ENCODE data around the gene TRMO. TPM values are rescaled to one million over a fixed set of nuclear protein-coding genes. Genes with fewer than 3 reads are reported as not detected.

The TRMO gene
- total and polyA plus RNA-seq, 5 experiments from 2014 or later: 11.7 to 51.5 (median 18.0) TPM

DNA sequence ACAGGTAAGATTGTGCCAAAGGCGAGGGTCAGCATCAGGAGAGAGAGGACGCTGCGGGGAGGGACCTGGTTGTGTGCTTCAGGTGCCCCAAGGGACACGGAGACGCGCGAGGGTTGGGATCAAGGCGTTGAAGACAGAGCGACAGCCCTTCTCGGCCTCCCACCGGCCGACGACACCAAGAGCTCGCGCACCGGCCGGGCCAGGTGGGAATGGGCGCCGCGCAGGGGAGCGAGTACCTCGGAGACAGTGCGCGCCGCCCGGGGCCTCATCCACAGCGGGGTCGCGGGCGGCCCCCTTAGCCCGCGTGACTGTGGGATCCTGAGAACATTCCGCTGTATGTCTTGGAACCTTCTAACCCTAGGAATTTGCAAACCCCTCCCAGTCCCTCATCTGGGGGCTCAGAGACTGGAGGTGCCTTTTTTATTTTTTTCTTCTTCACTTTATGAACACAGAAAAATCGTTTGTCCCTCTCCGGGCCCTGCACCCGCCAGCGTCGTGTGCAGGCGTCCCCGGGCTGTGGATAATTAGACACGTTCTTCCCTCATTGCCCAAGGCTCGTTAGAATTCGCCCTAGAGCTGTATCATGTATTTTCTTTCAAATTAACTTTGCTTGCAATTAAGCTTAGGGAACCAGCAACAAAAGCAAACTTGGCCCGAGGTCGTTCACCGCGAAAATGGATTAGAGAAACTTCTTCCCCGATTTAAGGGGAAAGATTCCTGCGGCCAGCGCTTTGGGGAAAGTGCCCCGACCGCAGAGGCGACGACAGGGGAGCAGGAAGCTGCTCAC, 64.5 kb downstream of the TRMO start:
- H3K9me3 Mint-ChIP-seq: peaks cover 0 to 12% (median 0%) of the 10 kb centered on the region in 9 donors
- peak overlapping the region in 2 of 10 donors; percentile 15 to 50 for H3K27ac Mint-ChIP-seq
- peaks cover 3 to 21% (median 16%) of the 10 kb centered on the region in 4 donors for H3K4me1 Mint-ChIP-seq
- DNase-seq (no peak), ATAC-seq (no peak)
- POLR2A ChIA-PET: interaction anchor here (0.7 to 0.8 kb wide), 2 partner anchors 35 to 200 kb away, joined by 3 read pairs; no protein-coding TSS in a partner anchor
- peak overlapping the region in 7 of 10 donors; percentile 12 to 63 (median 39) for H3K4me3 Mint-ChIP-seq
- peaks cover 0 to 5% (median 3%) of the 10 kb centered on the region in 3 donors for H3K36me3 Mint-ChIP-seq
- peaks cover 57 to 86% (median 72%) of the 10 kb centered on the region in 5 donors for H3K27me3 Mint-ChIP-seq

DNA sequence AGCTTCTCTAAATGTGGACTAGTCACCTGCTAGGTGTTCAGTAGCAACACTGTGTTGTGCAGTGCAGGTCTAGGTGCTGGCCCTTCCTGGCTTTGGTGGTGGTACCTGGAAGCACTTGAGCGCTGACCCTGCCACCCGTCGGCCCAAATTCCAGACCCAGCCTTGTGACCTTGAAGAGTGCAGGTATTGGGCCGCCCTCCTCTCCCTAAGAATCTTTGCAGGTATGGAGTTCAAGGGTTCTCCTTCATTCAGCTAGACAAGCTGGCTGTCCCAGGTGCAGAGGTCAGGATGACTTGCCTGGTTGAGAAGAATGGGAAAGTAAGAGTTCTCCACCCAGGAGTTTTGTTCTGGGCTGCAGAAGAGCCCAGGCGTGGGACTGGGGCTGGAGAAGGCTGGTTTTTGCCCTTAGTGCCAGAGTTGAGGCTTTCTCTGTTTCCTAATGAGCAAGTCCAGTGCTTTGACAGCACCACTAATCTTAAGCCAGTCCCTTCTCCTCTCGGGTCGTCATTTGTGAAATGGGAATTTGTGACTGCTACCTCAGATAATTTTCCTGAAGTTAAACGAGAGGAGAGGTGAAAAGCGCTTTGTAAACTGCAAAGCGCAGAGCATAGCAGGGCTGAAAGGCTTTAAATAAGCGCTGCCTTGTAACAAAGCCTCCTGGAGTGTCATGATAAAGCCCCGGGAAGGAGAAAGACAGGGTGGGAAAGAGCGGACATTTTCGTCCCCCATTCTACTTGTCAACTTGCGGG, 65.3 kb downstream of the TRMO start:
- H3K9me3 Mint-ChIP-seq: peaks cover 0 to 9% (median 0%) of the 10 kb centered on the region in 9 donors
- H3K4me1 Mint-ChIP-seq: peaks cover 7 to 28% (median 21%) of the 10 kb centered on the region in 4 donors

DNA sequence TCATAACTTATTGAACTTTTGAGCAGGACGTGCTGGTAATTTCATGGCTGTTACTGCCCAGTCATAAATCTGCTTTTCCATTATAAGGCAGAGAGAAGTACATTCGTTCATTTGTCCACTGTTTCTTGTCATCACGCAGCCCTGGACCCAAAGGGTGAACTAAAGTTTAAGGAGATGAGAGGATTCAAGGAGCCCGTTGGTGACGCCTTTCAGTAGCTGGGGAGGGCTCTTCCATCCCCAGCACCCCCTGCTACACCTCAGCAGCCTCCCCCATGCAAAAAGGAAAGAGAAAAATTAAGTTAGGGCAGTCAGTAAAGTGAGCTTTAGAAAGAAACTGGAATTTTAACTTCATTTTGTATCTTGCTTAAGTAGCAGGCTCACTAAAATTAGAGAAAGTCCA, 66.4 kb downstream of the TRMO start:
- Mint-ChIP-seq H3K27me3 (peaks cover 48 to 81% (median 62%) of the 10 kb centered on the region in 5 donors), H3K9me3 (peaks cover 0 to 9% (median 0%) of the 10 kb centered on the region in 9 donors), H3K4me1 (peaks cover 7 to 30% (median 22%) of the 10 kb centered on the region in 4 donors), H3K4me3 (peak overlapping the region in 2 of 10 donors; percentile 50 to 78), H3K36me3 (peaks cover 0 to 3% (median 2%) of the 10 kb centered on the region in 3 donors), H3K27ac (no peak overlapping the region)
- no peak for ATAC-seq
- no peak for DNase-seq
- POLR2A ChIA-PET: interaction anchor here (0.7 to 1.0 kb wide), 2 partner anchors 16 to 48 kb away, joined by 3 read pairs; no protein-coding TSS in a partner anchor

More for the DNA sequence above, 65.3 kb downstream of the TRMO start:
- H3K27ac Mint-ChIP-seq: peak overlapping the region in 2 of 10 donors; percentile 15 to 50
- H3K4me3 Mint-ChIP-seq: peak overlapping the region in 7 of 10 donors; percentile 11 to 55 (median 30)
- no peak for ATAC-seq
- POLR2A ChIA-PET: interaction anchor here (0.6 kb wide), 1 partner anchor 14 kb away, joined by 3 read pairs; no protein-coding TSS in a partner anchor
- DNase-seq: no peak
- H3K36me3 Mint-ChIP-seq: peaks cover 0 to 5% (median 3%) of the 10 kb centered on the region in 3 donors
- H3K27me3 Mint-ChIP-seq: peaks cover 56 to 86% (median 70%) of the 10 kb centered on the region in 5 donors

DNA sequence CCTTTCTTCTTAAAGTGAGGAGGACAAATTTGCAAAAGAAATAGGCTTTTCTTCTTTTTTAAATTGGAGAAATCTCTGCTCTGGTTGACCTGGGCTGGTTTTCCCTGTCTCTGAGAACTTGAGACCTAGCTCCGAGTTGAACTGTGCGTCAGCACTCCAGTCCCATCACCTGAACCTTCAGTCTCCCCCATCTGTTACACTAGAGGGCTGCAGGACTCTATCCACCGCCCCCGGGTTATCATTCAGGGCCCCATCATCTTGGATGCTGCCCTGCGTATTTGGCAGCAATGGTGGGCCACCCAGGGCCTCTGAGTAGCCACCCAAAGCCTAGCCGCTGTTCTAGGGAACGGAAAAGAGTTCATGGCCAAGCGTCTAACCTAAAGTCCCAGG, 66.8 kb downstream of the TRMO start:
- H3K36me3 Mint-ChIP-seq: peaks cover 2 to 3% (median 2%) of the 10 kb centered on the region in 3 donors
- POLR2A ChIA-PET: interaction anchor here (1.0 kb wide), 1 partner anchor 49 kb away, joined by 3 read pairs; no protein-coding TSS in a partner anchor
- DNase-seq (no peak), ATAC-seq (no peak)
- peaks cover 0 to 9% (median 0%) of the 10 kb centered on the region in 9 donors for H3K9me3 Mint-ChIP-seq
- no peak overlapping the region for H3K27ac Mint-ChIP-seq
- peaks cover 7 to 30% (median 22%) of the 10 kb centered on the region in 4 donors for H3K4me1 Mint-ChIP-seq
- peaks cover 48 to 81% (median 63%) of the 10 kb centered on the region in 5 donors for H3K27me3 Mint-ChIP-seq
- peak overlapping the region in 9 of 10 donors; percentile 15 to 85 (median 50) for H3K4me3 Mint-ChIP-seq

DNA sequence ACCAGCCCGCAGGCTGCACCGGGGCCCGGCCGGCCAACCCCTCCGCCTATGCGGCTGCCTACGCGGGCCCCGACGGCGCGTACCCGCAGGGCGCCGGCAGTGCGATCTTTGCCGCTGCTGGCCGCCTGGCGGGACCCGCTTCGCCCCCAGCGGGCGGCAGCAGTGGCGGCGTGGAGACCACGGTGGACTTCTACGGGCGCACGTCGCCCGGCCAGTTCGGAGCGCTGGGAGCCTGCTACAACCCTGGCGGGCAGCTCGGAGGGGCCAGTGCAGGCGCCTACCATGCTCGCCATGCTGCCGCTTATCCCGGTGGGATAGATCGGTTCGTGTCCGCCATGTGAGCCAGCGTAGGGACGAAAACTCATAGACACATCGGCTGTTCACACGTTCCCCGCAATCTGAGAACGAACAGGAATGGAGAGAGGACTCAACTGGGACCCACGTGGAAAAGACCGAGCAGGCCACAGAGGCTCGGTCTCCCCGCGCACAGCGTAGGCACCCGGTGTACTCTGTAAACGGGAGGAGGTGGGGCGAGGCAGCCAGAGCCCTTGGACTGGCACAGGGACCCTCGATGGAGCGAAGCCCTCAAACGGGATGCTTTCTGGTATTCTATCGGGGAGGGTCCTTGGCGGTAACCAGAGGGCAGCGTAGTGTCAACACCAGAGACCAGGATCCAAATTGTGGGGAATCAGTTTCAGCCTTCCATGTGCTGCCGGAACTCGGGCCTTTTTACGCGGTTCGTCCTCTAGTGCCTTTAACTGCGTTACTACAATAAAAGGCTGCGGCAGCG, 67.4 kb downstream of the TRMO start:
- Mint-ChIP-seq H3K27me3 (peaks cover 48 to 81% (median 66%) of the 10 kb centered on the region in 5 donors), H3K9me3 (peaks cover 0 to 9% (median 0%) of the 10 kb centered on the region in 9 donors), H3K36me3 (peaks cover 2 to 8% (median 3%) of the 10 kb centered on the region in 3 donors), H3K27ac (peak overlapping the region in 2 of 10 donors; percentile 14 to 71), H3K4me1 (peaks cover 7 to 30% (median 22%) of the 10 kb centered on the region in 4 donors), H3K4me3 (peak overlapping the region; percentile 15 to 85 (median 48))
- DNase-seq (no peak), ATAC-seq (no peak)
- POLR2A ChIA-PET: interaction anchor here (0.6 kb wide), 1 partner anchor 158 kb away, joined by 3 read pairs; the partner anchor contains the start of gene XPA

Other genes starting within 250 kb of the TRMO start
- 10 to 100 TPM; 22.2 to 25.9 TPM for gene XPA, start 225.2 kb downstream of the TRMO start, total RNA-seq
- gene XPA, start 225.2 kb downstream of the TRMO start, polyA plus RNA-seq: 10 to 100 TPM; 34.8 to 39.2 (median 35.1) TPM
- not detected for gene FOXE1, start 69.3 kb downstream of the TRMO start, total RNA-seq
- not detected for gene FOXE1, start 69.3 kb downstream of the TRMO start, polyA plus RNA-seq
- gene HEMGN, start 15.7 kb upstream of the TRMO start, total RNA-seq: 1 to 10 TPM; 1.9 to 3.4 TPM
- 10 to 100 TPM in 1 of 3 donors, 1 to 10 TPM in 2; 7.6 to 11.0 (median 8.3) TPM for gene HEMGN, start 15.7 kb upstream of the TRMO start, polyA plus RNA-seq
- gene ANP32B, start 60.8 kb upstream of the TRMO start, total RNA-seq: 100 to 1,000 TPM; 200 to 205 TPM
- 100 to 1,000 TPM in 2 of 3 donors, 10 to 100 TPM in 1; 87.8 to 110 (median 108) TPM for gene ANP32B, start 60.8 kb upstream of the TRMO start, polyA plus RNA-seq
- 10 to 100 TPM; 15.0 to 15.7 TPM for gene NANS, start 134.2 kb upstream of the TRMO start, total RNA-seq
- 10 to 100 TPM; 28.9 to 32.4 (median 30.9) TPM for gene NANS, start 134.2 kb upstream of the TRMO start, polyA plus RNA-seq
- 10 to 100 TPM; 76.9 to 78.1 TPM for gene TRIM14, start 196.7 kb upstream of the TRMO start, total RNA-seq
- 10 to 100 TPM; 48.7 to 84.0 (median 68.4) TPM for gene TRIM14, start 196.7 kb upstream of the TRMO start, polyA plus RNA-seq